ENCODE measurements around the gene BMERB1.
"Not testable (repeated sequence)": the region's sequence is repeated elsewhere in the genome, so short reads cannot be mapped to it uniquely, and the experiment has no call there.

BMERB1 gene

DNA sequence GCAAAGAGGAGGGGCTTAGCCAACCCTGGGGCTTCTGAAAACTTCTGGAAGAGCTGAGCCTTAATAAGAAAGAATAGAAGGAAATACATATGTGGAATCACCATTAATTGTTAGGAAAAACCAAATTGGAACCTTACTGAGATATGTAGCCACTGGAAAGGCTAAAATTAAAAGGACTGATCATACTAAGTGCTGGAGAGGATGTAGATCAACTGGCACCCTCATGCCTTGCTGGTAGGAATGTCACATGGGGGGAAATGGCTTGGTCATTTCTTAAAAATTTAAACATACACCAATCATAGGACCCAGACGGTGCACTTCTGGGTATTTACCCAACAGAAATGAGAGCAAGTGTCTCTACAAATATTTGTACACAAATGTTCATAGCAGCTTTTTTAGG, 11.1 kb downstream of the BMERB1 start:
- TF ChIP-seq, protein P1, sequence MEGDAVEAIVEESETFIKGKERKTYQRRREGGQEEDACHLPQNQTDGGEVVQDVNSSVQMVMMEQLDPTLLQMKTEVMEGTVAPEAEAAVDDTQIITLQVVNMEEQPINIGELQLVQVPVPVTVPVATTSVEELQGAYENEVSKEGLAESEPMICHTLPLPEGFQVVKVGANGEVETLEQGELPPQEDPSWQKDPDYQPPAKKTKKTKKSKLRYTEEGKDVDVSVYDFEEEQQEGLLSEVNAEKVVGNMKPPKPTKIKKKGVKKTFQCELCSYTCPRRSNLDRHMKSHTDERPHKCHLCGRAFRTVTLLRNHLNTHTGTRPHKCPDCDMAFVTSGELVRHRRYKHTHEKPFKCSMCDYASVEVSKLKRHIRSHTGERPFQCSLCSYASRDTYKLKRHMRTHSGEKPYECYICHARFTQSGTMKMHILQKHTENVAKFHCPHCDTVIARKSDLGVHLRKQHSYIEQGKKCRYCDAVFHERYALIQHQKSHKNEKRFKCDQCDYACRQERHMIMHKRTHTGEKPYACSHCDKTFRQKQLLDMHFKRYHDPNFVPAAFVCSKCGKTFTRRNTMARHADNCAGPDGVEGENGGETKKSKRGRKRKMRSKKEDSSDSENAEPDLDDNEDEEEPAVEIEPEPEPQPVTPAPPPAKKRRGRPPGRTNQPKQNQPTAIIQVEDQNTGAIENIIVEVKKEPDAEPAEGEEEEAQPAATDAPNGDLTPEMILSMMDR (IDR thresholded peaks at IDR 0.05; ENCODE audit: low read length, missing control alignments), result no peak
- no peak overlapping the region for H3K4me3 ChIP-seq (replicated peaks; ENCODE audit: low read depth, low read length)
- DNase-seq (ENCODE audit: low read depth), result no peak

DNA sequence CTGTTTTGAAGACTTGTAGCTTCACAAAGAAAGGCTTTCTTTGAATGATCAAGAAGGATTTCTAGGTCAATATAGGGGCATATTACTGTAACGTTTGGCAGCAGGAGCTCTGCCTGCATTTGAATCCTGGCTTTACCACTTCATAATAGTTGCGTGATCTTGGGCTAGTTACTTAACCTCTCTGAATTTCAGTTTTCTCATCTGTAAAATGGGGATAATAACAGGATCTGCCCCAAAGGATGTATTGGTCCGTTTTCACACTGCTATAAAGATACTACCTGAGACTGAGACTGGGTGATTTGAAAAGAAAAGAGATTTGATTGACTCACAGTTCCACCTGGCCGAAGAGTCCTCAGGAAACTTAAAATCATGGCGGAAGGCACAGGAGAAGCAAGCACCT, 12.5 kb downstream of the BMERB1 start:
- no peak overlapping the region for H3K4me3 ChIP-seq (replicated peaks; ENCODE audit: low read depth, low read length)
- TF ChIP-seq, protein P1 (IDR thresholded peaks at IDR 0.05; ENCODE audit: low read length, missing control alignments), result no peak
- no peak for DNase-seq (ENCODE audit: low read depth)

DNA sequence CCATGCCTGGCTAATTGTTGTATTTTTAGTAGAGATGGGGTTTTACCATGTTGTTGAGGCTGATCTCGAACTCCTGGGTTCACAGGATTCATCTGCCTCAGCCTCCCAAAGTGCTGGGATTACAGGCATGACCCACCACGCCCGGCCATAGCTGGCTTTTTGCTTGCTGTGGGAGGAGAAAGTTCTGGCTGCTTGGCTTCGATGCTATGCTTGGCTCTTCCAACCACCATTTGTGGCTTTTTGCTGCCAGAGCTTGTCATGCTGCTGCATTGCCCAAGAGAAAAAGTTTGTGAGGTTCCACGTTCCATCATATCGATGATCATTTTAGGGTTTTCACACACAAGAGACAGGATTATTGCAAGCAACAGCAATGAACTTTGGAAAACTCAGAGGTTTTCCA, 16.2 kb downstream of the BMERB1 start:
- TF ChIP-seq, protein P1 (IDR thresholded peaks at IDR 0.05; ENCODE audit: low read length, missing control alignments), result no peak
- H3K4me3 ChIP-seq (replicated peaks; ENCODE audit: low read depth, low read length), result no peak overlapping the region
- no peak for DNase-seq (ENCODE audit: low read depth)

DNA sequence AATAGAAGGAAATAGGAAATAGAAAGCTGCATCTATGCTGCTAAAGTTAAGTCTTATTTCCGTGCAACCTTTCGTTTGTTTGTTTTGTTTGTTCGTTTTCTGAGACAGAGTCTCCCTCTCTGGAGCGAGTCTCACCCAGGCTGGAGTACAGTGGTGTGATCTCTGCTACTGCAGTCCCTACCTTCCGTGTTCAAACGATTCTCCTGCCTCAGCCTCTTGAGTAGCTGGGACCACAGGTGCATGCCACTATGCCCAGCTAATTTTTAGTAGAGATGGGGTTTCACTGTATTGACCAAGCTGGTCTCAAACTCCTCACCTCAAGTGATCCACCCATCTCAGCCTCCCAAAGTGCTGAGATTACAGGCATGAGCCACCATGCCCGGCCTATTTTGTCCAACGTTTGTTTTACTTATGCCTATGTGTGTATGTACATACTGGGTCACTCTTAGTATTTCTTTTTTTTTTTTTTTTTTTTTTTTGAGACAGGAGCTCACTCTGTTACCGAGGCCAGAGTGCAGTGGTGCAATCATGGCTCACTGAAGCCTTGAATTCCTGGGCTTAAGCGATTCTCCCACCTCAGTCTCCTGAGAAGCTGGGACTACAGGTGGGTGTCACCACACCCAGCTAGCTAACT, 16.8 kb downstream of the BMERB1 start:
- H3K4me3 ChIP-seq (replicated peaks; ENCODE audit: low read depth, low read length), result no peak overlapping the region
- TF ChIP-seq, protein P1 (IDR thresholded peaks at IDR 0.05; ENCODE audit: low read length, missing control alignments), result no peak
- DNase-seq (ENCODE audit: low read depth), result no peak

DNA sequence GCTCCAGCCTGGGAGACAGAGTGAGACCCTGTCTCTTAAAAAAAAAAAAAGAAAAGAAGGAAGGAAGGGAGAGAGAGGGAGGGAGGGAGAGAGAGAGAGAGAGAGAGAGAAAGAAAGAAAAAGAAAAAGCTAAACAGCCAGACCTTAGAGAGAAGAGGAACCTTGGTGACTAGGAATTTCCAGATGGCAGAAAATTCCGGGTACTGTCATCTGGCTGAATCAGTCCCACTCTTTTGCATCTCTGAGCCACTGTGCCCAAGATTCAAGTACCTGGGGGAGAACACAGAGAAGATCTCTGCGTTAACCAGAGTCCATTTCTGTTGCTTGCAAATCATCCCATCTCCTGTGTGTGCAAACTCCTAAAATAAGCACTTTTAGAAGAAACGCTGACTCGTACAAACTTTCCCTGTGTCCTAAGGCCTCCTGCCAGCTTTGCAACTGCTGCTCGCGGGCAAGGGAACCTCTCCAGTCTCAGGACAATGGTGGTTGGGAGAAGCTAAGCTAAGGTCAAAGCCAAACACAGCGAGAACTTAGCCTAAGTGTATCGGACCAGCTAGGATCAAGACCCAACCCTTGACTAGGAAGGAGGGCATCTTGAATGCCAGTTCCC, 18.0 kb downstream of the BMERB1 start:
- H3K4me3 ChIP-seq (replicated peaks; ENCODE audit: low read depth, low read length), result no peak overlapping the region
- DNase-seq (ENCODE audit: low read depth), result no peak
- TF ChIP-seq, protein P1 (IDR thresholded peaks at IDR 0.05; ENCODE audit: low read length, missing control alignments), result no peak

DNA sequence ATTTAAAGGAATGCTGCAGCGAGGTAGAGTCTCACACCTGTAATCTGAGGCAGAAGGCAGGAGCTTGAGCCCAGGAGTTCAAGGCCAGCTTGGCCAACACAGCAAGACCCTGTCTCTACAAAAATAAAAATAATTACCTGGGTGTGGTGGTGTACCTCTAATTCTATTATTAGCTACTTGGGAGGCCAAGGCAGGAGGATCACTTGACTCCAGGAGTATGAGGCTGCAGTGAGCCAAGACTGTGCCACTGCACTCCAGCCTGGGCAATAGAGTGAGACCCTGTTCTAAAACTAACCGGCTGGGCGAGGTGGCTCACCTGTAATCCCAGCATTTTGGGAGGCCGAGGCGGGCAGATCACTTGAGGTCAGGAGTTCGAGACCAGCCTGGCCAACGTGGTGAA, 18.9 kb downstream of the BMERB1 start:
- DNase-seq (ENCODE audit: low read depth); H3K4me3 ChIP-seq (replicated peaks; ENCODE audit: low read depth, low read length): not testable (repeated sequence)

DNA sequence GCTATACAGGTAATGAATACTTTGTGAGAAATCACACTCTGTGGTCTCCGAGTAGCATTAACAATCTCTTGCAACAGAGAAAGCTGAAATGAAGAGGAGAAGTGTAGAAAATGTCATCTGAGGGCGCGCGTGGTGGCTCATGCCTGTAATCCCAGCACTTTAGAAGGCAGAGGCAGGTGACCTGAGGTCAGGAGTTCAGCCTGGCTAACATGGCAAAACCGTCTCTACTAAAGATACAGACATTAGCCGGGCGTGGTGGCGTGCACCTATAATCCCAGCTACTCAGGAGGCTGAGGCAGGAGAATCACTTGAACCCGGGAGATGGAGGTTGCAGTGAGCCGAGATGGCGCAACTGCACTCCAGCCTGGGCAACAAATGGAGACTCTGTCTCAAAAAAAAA, 20.5 kb downstream of the BMERB1 start:
- DNase-seq (ENCODE audit: low read depth); H3K4me3 ChIP-seq (replicated peaks; ENCODE audit: low read depth, low read length): not testable (repeated sequence)

DNA sequence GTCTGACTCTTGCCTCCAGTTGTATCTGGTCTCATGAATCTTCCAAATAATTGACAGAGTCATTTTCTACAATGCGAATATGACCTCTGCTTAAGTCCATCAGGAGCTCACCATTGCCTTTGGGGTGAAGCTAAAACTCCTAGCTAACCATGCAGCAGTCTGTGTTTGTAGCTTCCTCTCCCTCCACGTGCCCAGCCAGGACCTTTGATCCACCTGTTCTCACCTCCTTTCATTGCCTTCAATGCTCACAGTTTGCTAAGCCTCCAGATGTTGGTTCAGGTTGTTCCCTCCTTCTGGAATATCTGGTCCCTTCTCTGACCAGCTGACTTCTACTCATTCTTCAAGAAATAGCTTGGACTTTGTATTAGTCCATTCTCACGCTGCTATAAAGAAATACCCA, 23.0 kb downstream of the BMERB1 start:
- TF ChIP-seq, protein P1 (IDR thresholded peaks at IDR 0.05; ENCODE audit: low read length, missing control alignments), result no peak
- H3K4me3 ChIP-seq (replicated peaks; ENCODE audit: low read depth, low read length), result no peak overlapping the region
- DNase-seq (ENCODE audit: low read depth), result no peak
